Subcutaneous adipose tissue (tissue), 4 donors: ENCODE measurements around the gene SLC6A8. TPM values are rescaled to one million over a fixed set of nuclear protein-coding genes. Genes with fewer than 3 reads are reported as not detected.

Experiments used
- CTCF ChIP-seq: fragments of 450-650 bp; IDR thresholded peaks from one replicate; pipeline ENCODE4 v1.5.1; 2016; ENCODE audit warnings: low read depth, mild to moderate bottlenecking, control low read depth, antibody characterized with exemption, moderate library complexity
- total RNA-seq, 4 donors: library from RNA; depleted of rRNA; stranded (reverse); fragments of >200 nt; gene quantifications; one replicate each; pipeline ENCODE4 v1.1.0, GENCODE V29; 2016

SLC6A8 gene
- total RNA-seq, 4 donors from 2014 or later: 20.2 to 98.0 (median 30.6) TPM

- TF ChIP-seq CTCF: no peak
Measured at GRCh38 chrX:153645921-153646488, 41.7 kb upstream of the SLC6A8 start.

GRCh38 chrX:153646620-153647373 lies 40.9 kb upstream of the SLC6A8 start, which contains the start of gene DUSP9:
Gene DUSP9 (plus strand): TSS chrX:153647203. CDS start chrX:153647954, 751 bp downstream.
- no peak for TF ChIP-seq CTCF

- no peak for TF ChIP-seq CTCF
Measured at GRCh38 chrX:153647461-153648357, 40.0 kb upstream of the SLC6A8 start.

GRCh38 chrX:153648358-153649177 lies 39.2 kb upstream of the SLC6A8 start:
- TF ChIP-seq CTCF: no peak

- no peak for TF ChIP-seq CTCF
Measured at GRCh38 chrX:153649178-153649914, 38.4 kb upstream of the SLC6A8 start.

GRCh38 chrX:153649915-153650782 lies 37.6 kb upstream of the SLC6A8 start:
- TF ChIP-seq CTCF: no peak
